ENCODE data around the gene KDM4C. TPM values are rescaled to one million over a fixed set of nuclear protein-coding genes. Genes with fewer than 3 reads are reported as not detected.

The KDM4C gene
- total and polyA plus RNA-seq, 2 of the 4 experiments (the other 2 are of a cell fraction), result 11.8 to 23.8 TPM

GRCh38 chr9:6959270-6960000, 201.7 kb downstream of the KDM4C start:
- Histone ChIP-seq H3K4me2 (ENCODE audit: low read depth, low read length) (no peak overlapping the region), H3K9ac (ENCODE audit: low read depth, low read length) (no peak overlapping the region), H3K4ac (ENCODE audit: low read depth, low read length) (no peak overlapping the region), H4K8ac (ENCODE audit: low read depth in 2 of 2, low read length in 2 of 2) (no peak overlapping the region), H2BK15ac (ENCODE audit: low read depth, low read length) (no peak overlapping the region), H3K9me1 (ENCODE audit: insufficient read depth, low read length) (peaks cover 4% of the 10 kb centered on the region), H3K4me3 (ENCODE audit: insufficient read depth, low read depth, low read length) (no peak overlapping the region), H3K27ac (ENCODE audit: insufficient read depth, low read length) (no peak overlapping the region), H3K23ac (ENCODE audit: low read depth, low read length) (no peak overlapping the region), H3K14ac (replicated peaks; ENCODE audit: low read depth, low read length) (peak overlapping the region; percentile 38; the same call in 1 of the 2 replicates), H3K18ac (ENCODE audit: low read depth, low read length) (no peak overlapping the region), H4K5ac (ENCODE audit: low read depth, low read length) (no peak overlapping the region), H2BK5ac (ENCODE audit: low read depth, low read length, poor library complexity, severe bottlenecking) (no peak overlapping the region), H2BK120ac (ENCODE audit: low read depth, low read length) (no peak overlapping the region), H2AFZ (replicated peaks; ENCODE audit: low read length, poor library complexity) (no peak overlapping the region), H2AK5ac (ENCODE audit: low read depth, low read length) (no peak overlapping the region), H3K4me1 (ENCODE audit: control insufficient read depth, insufficient read depth, low read length) (peaks cover 2% of the 10 kb centered on the region; the same call in 1 of the 2 replicates), H2BK20ac (ENCODE audit: low read depth, low read length) (no peak overlapping the region), H2AK9ac (replicated peaks; ENCODE audit: low read depth, low read length, poor library complexity) (no peak overlapping the region), H3K36me3 (ENCODE audit: control insufficient read depth, insufficient read depth, low read length) (no peaks in the 10 kb centered on the region), H3K79me1 (ENCODE audit: low read depth in 1 of 2, low read length in 2 of 2) (peaks cover 3 to 11% of the 10 kb centered on the region in 2 experiments; a peak in 2 of 4 replicates), H4K91ac (ENCODE audit: insufficient read depth, low read depth, low read length) (no peak overlapping the region), H4K20me1 (ENCODE audit: insufficient read depth, low read length) (no peaks in the 10 kb centered on the region), H3K56ac (ENCODE audit: extremely low read depth, insufficient read depth, low read length) (no peak overlapping the region), H3K9me3 (ENCODE audit: control insufficient read depth, insufficient read depth, low read length) (no peaks in the 10 kb centered on the region), H3K27me3 (ENCODE audit: control insufficient read depth, insufficient read depth, low read length) (no peaks in the 10 kb centered on the region)
- ChIA-PET CTCF (interaction anchor here (0.9 kb wide), 1 partner anchor 8 kb away, joined by 4 read pairs; no protein-coding TSS in a partner anchor), POLR2A (ENCODE audit: unreplicated experiment) (no interaction called here)
- intact Hi-C loops (cut with micrococcal nuclease), result no loop called here
- WGBS, 2 experiments (ENCODE audit: extremely low coverage in 2 of 2, insufficient read length in 1 of 2), result no CpG with 5 or more reads among the region's 5 CpGs
- in situ Hi-C loops (cut with MboI; ENCODE audit: low sequenced_read_pairs), result no loop called here
- DNase-seq (no peak), ATAC-seq (ENCODE audit: low read depth) (no peak)
- TF ChIP-seq POLR2A (IDR thresholded peaks at IDR 0.05; ENCODE audit: low read depth, low read length) (no peak), CHD1 (IDR thresholded peaks at IDR 0.05; ENCODE audit: low read depth, low read length) (no peak), MAFK (IDR thresholded peaks at IDR 0.05; ENCODE audit: low read depth, low read length) (no peak), RCOR1 (IDR thresholded peaks at IDR 0.05; ENCODE audit: insufficient replicate concordance, low read length) (no peak), ELK1 (IDR thresholded peaks at IDR 0.05; ENCODE audit: borderline replicate concordance, low read depth, low read length) (no peak), CEBPB (IDR thresholded peaks at IDR 0.05; ENCODE audit: low read depth, low read length) (no peak), CTCF (conservative IDR thresholded peaks at IDR 0.05; ENCODE audit: low read depth, low read length) (no peak), RFX5 (IDR thresholded peaks at IDR 0.05; ENCODE audit: low read depth, low read length) (no peak), NFE2L2 (IDR thresholded peaks at IDR 0.05; ENCODE audit: low read depth, low read length) (no peak), MAZ (IDR thresholded peaks at IDR 0.05; ENCODE audit: borderline replicate concordance, low read depth, low read length) (no peak), MXI1 (IDR thresholded peaks at IDR 0.05; ENCODE audit: borderline replicate concordance, low read depth, low read length) (no peak), RAD21 (IDR thresholded peaks at IDR 0.05; ENCODE audit: low read length) (no peak), BHLHE40 (IDR thresholded peaks at IDR 0.05; ENCODE audit: low read depth, low read length) (no peak), FOS (IDR thresholded peaks at IDR 0.05; ENCODE audit: low read depth, low read length) (no peak), SMC3 (IDR thresholded peaks at IDR 0.05; ENCODE audit: low read depth, low read length) (no peak)
- TF ChIP-seq, protein P1, sequence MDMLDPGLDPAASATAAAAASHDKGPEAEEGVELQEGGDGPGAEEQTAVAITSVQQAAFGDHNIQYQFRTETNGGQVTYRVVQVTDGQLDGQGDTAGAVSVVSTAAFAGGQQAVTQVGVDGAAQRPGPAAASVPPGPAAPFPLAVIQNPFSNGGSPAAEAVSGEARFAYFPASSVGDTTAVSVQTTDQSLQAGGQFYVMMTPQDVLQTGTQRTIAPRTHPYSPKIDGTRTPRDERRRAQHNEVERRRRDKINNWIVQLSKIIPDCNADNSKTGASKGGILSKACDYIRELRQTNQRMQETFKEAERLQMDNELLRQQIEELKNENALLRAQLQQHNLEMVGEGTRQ (IDR thresholded peaks at IDR 0.05; ENCODE audit: low read depth, low read length), result no peak
- no TSS peak for BruUV-seq (replicated peaks)
- dilution Hi-C loops (cut with HindIII; ENCODE audit: low sequenced_read_pairs, unreplicated experiment), result no loop called here
